GM06990 (cell line): ENCODE measurements around the gene CLEC4C.
"Not testable (repeated sequence)": the region's sequence is repeated elsewhere in the genome, so short reads cannot be mapped to it uniquely, and the experiment has no call there.

Source experiments
- DNase-seq: peaks from one replicate; pipeline ENCODE4 v3.0.0-alpha.2; 2011; ENCODE audit not compliant: insufficient read length; ENCODE audit errors: extremely low read depth
- H3K27me3 ChIP-seq: replicated peaks from 2 replicates; pipeline ENCODE4 v1.6.0; 2011; ENCODE audit warnings: low read length; ENCODE audit not compliant: control insufficient read depth, insufficient read depth
- H3K36me3 ChIP-seq: 2 replicates; pipeline ENCODE4 v1.5.1; 2011; ENCODE audit warnings: low read length; ENCODE audit not compliant: control insufficient read depth, insufficient read depth
- H3K4me3 ChIP-seq: replicated peaks from 2 replicates; pipeline ENCODE4 v1.5.1; 2011; ENCODE audit warnings: low read depth, mild to moderate bottlenecking, control low read depth, low read length
- TF ChIP-seq, protein P1 (sequence below): IDR thresholded peaks from 2 replicates; pipeline ENCODE4 v1.5.1; 2011; ENCODE audit warnings: low read length, control low read depth, mild to moderate bottlenecking, inconsistent platforms; ENCODE audit not compliant: insufficient read depth, poor library complexity, severe bottlenecking

Gene CLEC4C

DNA sequence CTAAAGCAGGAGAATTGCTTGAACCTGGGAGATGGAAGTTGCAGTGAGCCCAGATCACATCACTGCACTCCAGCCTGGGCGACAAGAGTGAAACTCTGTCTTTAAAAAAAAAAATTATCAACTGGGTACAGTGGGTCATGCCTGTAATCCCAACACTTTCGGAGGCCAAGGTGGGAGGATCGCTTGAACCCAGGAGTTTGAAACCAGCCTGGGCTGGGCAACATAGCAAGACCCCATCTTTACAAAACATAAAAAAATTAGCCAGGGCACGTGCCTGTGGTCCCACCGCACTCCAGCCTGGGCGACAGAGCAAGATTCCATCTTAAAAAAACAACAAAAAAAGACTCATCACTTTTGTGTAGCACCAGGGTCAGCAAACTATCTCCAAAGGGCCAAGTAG lies 34.9 kb upstream of the CLEC4C start:
- TF ChIP-seq, protein P1, sequence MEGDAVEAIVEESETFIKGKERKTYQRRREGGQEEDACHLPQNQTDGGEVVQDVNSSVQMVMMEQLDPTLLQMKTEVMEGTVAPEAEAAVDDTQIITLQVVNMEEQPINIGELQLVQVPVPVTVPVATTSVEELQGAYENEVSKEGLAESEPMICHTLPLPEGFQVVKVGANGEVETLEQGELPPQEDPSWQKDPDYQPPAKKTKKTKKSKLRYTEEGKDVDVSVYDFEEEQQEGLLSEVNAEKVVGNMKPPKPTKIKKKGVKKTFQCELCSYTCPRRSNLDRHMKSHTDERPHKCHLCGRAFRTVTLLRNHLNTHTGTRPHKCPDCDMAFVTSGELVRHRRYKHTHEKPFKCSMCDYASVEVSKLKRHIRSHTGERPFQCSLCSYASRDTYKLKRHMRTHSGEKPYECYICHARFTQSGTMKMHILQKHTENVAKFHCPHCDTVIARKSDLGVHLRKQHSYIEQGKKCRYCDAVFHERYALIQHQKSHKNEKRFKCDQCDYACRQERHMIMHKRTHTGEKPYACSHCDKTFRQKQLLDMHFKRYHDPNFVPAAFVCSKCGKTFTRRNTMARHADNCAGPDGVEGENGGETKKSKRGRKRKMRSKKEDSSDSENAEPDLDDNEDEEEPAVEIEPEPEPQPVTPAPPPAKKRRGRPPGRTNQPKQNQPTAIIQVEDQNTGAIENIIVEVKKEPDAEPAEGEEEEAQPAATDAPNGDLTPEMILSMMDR: no peak
- no peaks in the 10 kb centered on the region for H3K27me3 ChIP-seq
- DNase-seq: no peak
- H3K4me3 ChIP-seq: no peak overlapping the region
- H3K36me3 ChIP-seq: no peaks in the 10 kb centered on the region

DNA sequence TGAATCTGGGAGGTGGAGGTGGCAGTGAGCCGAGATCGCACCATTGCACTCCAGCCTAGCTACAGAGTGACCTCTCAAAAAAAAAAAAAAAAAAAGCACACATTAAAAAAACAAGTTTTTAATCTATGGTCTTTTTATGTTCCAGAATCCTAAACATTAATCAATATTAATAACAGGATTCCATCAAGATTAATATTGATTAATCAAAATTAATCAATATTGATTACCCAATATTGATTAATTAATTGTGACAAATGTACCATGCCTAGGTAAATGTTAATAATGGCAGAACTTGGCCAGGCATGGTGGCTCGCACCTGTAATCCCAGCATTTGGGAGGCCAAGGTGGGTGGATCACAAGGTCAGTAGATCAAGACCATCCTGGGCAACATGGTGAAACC lies 34.1 kb upstream of the CLEC4C start:
- TF ChIP-seq, protein P1: no peak

DNA sequence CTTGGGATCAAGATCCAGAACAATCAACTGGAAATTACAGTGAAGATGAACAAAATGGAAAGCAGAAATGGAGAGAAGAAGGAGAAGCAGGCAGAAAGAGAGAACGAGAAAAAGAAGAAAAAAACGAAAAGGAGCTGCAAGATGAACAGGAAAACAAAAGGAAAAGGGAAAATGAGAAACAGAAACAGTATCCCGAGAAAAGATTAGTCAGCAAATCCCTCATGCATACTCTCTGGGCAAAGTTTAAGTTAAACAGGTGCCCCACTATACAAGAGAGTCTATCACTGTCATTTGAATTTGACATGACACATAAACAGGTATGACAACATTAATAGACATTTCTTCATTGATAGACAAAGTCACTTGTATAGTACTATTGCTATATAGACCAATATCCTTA lies 22.8 kb upstream of the CLEC4C start:
- Histone ChIP-seq H3K27me3 (no peaks in the 10 kb centered on the region), H3K4me3 (no peak overlapping the region), H3K36me3 (no peaks in the 10 kb centered on the region)
- TF ChIP-seq, protein P1: no peak
- DNase-seq: no peak

More for the DNA sequence above, 34.1 kb upstream of the CLEC4C start:
- DNase-seq: no peak
- no peaks in the 10 kb centered on the region for H3K27me3 ChIP-seq
- no peak overlapping the region for H3K4me3 ChIP-seq
- H3K36me3 ChIP-seq: no peaks in the 10 kb centered on the region

DNA sequence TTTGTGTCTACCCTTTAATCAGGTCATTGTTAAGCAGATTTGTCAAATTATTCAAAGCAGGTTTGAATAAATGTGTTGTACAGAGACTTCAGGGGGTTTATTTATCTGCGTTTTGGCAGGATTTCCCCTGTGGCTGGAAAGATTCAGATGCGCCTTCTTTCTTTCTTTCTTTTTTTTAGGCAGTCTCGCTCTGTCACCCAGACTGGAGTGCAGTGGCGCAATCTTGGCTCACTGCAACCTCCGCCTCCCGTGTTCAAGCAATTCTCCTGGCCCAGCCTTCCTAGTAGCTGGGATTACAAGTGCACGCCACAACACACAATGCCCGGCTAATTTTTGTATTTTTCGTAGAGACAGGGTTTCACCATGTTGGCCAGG lies 11.6 kb upstream of the CLEC4C start:
- Histone ChIP-seq H3K36me3 (no peaks in the 10 kb centered on the region), H3K27me3 (no peaks in the 10 kb centered on the region), H3K4me3 (no peak overlapping the region)
- no peak for DNase-seq
- TF ChIP-seq, protein P1: no peak

DNA sequence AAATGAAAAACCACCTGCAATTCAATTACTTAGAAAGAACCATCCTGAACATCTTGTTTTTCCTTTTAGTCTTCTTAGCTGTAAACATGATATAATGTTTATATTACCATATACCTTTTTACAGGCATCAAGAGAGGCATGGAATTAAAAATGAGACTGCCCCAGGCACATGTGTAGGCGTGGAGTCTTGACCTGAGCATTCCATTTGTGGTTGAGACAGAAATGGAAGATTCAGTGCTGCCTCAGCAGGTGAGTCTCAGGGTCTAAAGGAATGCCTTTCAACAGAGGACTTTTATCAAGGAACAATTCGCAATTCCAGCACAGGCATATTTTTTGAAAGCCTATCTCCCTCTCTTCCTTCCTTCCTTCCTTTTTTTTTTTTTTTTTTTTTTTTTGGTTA lies 9.8 kb upstream of the CLEC4C start:
- Histone ChIP-seq H3K4me3 (no peak overlapping the region), H3K27me3 (no peaks in the 10 kb centered on the region), H3K36me3 (no peaks in the 10 kb centered on the region)
- TF ChIP-seq, protein P1: no peak
- DNase-seq: no peak

DNA sequence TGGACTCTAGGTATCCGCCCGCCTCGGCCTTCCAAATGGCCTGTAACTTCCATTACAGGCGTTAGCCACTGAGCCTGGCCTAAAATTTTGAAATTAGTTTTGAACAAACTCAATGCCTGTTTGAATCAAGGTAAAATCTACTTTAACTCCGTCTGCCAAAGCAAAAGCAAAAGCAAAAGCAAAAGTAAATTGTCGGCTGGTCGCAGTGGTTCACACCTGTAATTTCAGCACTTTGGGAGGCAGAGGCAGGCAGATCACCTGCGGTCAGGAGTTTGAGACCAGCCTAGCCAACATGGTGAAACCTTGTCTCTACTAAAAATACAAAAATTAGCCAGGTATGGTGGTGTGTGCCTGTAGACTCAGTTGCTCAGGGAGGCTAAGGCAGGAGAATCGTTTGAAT lies 8.5 kb upstream of the CLEC4C start:
- not testable (repeated sequence) for H3K27me3 ChIP-seq, DNase-seq, H3K4me3 ChIP-seq, H3K36me3 ChIP-seq

DNA sequence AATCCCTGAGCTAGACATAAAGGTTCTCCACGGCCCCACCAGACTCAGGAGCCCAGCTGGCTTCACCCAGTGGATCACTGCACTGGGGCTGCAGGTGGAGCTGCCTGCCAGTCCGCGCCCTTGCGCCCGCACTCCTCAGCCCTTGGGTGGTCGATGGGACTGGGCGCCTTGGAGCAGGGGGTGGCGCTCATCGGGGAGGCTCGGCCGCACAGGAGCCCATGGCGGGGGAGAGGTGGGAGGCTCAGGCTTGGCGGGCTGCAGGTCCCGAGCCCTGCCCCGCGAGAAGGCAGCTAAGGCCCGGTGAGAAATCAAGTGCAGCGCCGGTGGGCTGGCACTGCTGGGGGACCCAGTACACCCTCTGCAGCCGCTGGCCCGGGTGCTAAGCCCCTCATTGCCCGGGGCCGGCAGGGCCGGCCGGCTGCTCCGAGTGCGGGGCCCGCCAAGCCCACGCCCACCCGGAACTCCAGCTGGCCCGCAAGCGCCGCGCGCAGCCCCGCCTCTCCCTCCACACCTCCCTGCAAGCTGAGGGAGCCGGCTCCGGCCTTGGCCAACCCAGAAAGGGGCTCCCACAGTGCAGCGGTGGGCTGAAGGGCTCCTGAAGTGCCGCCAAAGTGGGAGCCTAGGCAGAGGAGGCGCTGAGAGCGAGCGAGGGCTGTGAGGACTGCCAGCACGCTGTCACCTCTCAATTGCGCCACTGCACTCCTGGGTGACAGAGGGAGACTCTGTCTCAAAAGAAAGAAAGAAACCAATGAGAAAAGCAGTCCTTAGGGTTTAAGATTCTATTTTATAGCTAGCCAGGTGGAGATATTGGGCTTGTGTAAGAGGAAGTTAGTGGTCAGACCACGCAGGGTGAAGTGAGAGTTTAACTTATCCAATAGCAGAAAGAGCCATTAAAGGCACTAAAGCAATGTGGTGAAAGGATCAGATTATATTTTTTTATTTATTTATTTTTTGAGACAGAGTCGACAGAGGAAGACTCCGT lies 5.1 kb upstream of the CLEC4C start:
- not testable (repeated sequence) for H3K27me3 ChIP-seq, DNase-seq, H3K36me3 ChIP-seq, H3K4me3 ChIP-seq
